A549 (cell line): ENCODE measurements around the gene CFAP46.

ENCODE experiments used
- BHLHE40 ChIP-seq: IDR thresholded peaks from 2 replicates; pipeline ENCODE4 v1.6.1; 2012; ENCODE audit warnings: low read depth, low read length, inconsistent platforms
- CBX8 ChIP-seq: fragments of 200-600 bp; sonication (generic); IDR thresholded peaks from 2 replicates; pipeline ENCODE4 v1.6.1; 2016
- CHD2 ChIP-seq: fragments of 150-350 bp; IDR thresholded peaks from 2 replicates; pipeline ENCODE4 v1.6.1; 2014; ENCODE audit warnings: low read length; ENCODE audit not compliant: partially characterized antibody
- CTCF ChIP-seq: fragments of >200 bp; sonication (Bioruptor Twin); formaldehyde crosslinking; IDR thresholded peaks from 3 replicates; pipeline ENCODE4 v1.5.1; 2016
- ELK1 ChIP-seq: fragments of 150-350 bp; IDR thresholded peaks from 2 replicates; pipeline ENCODE4 v1.6.1; 2014; ENCODE audit warnings: low read depth, mild to moderate bottlenecking, low read length
- ESRRA ChIP-seq: fragments of 150-350 bp; IDR thresholded peaks from 2 replicates; pipeline ENCODE4 v1.6.1; 2014; ENCODE audit warnings: mild to moderate bottlenecking, low read length, borderline replicate concordance
- HDAC2 ChIP-seq: fragments of 200-600 bp; sonication (generic); IDR thresholded peaks from 2 replicates; pipeline ENCODE4 v1.6.1; 2016
- HEYL ChIP-seq: fragments of 250-450 bp; sonication (Bioruptor Pico); IDR thresholded peaks from 2 replicates; pipeline ENCODE4 v1.8.0; 2021; ENCODE audit warnings: mild to moderate bottlenecking, moderate library complexity
- KDM1A ChIP-seq: fragments of 200-600 bp; sonication (generic); IDR thresholded peaks from 2 replicates; pipeline ENCODE4 v1.6.1; 2016; ENCODE audit warnings: low read depth, mild to moderate bottlenecking
- MAFK ChIP-seq: fragments of 450-650 bp; IDR thresholded peaks from 2 replicates; pipeline ENCODE4 v1.6.1; 2014; ENCODE audit not compliant: partially characterized antibody
- SMC3 ChIP-seq: fragments of >200 bp; sonication (Bioruptor Twin); formaldehyde crosslinking; IDR thresholded peaks from 3 replicates; pipeline ENCODE4 v1.6.1; 2018; ENCODE audit warnings: inconsistent platforms
- SREBF2 ChIP-seq: fragments of 450-650 bp; IDR thresholded peaks from 2 replicates; pipeline ENCODE4 v1.6.1; 2014; ENCODE audit warnings: mild to moderate bottlenecking, moderate library complexity
- TF ChIP-seq, protein P1 (sequence below): fragments of 200-600 bp; sonication (generic); IDR thresholded peaks from 2 replicates; pipeline ENCODE4 v1.6.1; 2016; ENCODE audit warnings: antibody characterized with exemption, mild to moderate bottlenecking, moderate library complexity

DNA sequence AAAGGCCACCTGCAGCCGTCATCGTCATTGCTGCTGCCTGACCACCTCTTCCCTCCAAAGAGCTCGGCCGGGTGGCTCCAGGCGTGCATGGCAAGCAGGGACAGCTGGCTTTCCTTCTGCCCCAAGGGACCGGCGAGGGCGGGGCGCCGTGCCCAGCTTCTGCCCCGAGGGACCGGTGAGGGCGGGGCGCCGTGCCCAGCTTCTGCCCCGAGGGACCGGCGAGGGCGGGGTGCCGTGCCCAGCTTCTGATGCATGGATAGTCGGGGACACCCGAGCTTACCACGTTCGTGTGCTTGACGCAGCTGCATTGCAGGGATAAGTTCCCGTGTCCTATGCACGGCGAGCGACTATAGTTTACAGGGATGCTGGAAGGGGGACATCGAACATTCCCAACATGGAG, 27.0 kb downstream of the CFAP46 start:
- no peak for TF ChIP-seq MAFK
- TF ChIP-seq SMC3, result no peak
- TF ChIP-seq KDM1A, result no peak
- TF ChIP-seq BHLHE40, result no peak
- no peak for TF ChIP-seq CTCF
- no peak for TF ChIP-seq HEYL
- no peak for TF ChIP-seq ESRRA
- no peak for TF ChIP-seq SREBF2
- no peak for TF ChIP-seq ELK1
- TF ChIP-seq CHD2, result no peak
- TF ChIP-seq, protein P1, sequence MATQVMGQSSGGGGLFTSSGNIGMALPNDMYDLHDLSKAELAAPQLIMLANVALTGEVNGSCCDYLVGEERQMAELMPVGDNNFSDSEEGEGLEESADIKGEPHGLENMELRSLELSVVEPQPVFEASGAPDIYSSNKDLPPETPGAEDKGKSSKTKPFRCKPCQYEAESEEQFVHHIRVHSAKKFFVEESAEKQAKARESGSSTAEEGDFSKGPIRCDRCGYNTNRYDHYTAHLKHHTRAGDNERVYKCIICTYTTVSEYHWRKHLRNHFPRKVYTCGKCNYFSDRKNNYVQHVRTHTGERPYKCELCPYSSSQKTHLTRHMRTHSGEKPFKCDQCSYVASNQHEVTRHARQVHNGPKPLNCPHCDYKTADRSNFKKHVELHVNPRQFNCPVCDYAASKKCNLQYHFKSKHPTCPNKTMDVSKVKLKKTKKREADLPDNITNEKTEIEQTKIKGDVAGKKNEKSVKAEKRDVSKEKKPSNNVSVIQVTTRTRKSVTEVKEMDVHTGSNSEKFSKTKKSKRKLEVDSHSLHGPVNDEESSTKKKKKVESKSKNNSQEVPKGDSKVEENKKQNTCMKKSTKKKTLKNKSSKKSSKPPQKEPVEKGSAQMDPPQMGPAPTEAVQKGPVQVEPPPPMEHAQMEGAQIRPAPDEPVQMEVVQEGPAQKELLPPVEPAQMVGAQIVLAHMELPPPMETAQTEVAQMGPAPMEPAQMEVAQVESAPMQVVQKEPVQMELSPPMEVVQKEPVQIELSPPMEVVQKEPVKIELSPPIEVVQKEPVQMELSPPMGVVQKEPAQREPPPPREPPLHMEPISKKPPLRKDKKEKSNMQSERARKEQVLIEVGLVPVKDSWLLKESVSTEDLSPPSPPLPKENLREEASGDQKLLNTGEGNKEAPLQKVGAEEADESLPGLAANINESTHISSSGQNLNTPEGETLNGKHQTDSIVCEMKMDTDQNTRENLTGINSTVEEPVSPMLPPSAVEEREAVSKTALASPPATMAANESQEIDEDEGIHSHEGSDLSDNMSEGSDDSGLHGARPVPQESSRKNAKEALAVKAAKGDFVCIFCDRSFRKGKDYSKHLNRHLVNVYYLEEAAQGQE, result no peak
- no peak for TF ChIP-seq HDAC2
- TF ChIP-seq CBX8, result no peak
